Peyer's patch (tissue), 4 donors: ENCODE results near the gene KRTAP6-1.

Experiments
- CTCF ChIP-seq, 6 experiments: fragments of 450-650 bp in 4 of 6; fragments of 200-600 bp in 2 of 6; sonication (generic) in 1 of 6; IDR thresholded peaks; one replicate each; pipeline ENCODE4 v1.5.1; 2017 to 2019; ENCODE audit warnings: antibody characterized with exemption in 6 of 6, mild to moderate bottlenecking in 3 of 6, moderate library complexity in 1 of 6
- POLR2A ChIP-seq, 2 donors: fragments of 450-650 bp; IDR thresholded peaks; one replicate each; pipeline ENCODE4 v1.5.1; 2017; ENCODE audit warnings: antibody characterized with exemption in 2 of 2, mild to moderate bottlenecking in 2 of 2, moderate library complexity in 2 of 2

DNA sequence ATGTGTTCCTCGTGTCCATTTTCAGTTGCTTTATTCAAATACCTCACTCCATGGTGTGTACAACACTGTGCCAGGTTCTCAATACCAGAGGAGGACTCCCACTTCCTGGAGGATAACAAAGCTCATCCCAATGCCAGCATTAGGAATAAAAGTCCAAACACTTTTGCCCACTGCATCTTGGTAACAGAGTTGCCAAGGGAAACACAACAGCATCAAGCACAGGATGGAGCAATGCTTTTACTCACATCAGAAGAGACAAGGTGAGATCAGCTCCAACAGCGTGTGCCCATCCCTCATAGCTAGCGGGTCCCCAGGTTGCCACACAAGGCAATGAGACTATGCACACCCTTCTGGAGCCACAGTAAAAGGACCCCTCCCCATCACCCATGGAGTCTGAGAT, 9.6 kb upstream of the KRTAP6-1 start:
- TF ChIP-seq CTCF (IDR thresholded peaks at IDR 0.05) (no peak), POLR2A (IDR thresholded peaks at IDR 0.05) (no peak)
